ENCODE data around the gene SPINT3. TPM values are rescaled to one million over a fixed set of nuclear protein-coding genes. Genes with fewer than 3 reads are reported as not detected.

The SPINT3 gene
- total RNA-seq, 1 donor, result not detected

DNA sequence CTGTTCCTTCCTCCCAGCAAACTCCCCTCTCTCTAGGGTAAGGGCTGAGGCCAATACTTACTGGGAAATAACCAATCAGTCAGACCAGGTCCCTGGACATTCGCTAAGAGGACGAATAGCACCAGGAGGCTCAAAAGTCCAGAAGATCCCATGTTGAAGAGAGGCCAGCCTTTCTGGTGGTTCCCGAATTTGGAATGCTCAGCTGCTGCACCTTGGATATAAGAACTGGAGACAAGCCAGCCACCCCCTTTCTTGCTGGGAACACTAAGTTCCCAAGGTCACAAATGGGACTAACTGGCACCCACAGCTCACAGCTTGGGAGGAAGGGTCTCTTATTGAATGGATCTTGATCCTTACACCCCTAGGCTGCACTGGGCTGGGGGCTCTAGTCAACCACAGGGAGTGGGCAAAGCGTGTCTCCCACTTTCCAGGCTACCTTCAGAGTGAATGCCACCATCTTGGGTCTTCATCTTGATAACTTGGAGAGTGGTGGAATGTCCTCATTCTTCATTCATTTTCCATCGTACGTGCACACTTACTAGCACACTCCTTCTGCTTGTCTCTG is 31.9 kb upstream of the SPINT3 start, which contains the start of gene EPPIN:
EPPIN (minus strand) TSS at position 196 of the 565 bp plus-strand sequence; CDS start at position 152, 44 bp downstream.
- no peak for DNase-seq (ENCODE audit: low read depth)
- TF ChIP-seq, protein P1, sequence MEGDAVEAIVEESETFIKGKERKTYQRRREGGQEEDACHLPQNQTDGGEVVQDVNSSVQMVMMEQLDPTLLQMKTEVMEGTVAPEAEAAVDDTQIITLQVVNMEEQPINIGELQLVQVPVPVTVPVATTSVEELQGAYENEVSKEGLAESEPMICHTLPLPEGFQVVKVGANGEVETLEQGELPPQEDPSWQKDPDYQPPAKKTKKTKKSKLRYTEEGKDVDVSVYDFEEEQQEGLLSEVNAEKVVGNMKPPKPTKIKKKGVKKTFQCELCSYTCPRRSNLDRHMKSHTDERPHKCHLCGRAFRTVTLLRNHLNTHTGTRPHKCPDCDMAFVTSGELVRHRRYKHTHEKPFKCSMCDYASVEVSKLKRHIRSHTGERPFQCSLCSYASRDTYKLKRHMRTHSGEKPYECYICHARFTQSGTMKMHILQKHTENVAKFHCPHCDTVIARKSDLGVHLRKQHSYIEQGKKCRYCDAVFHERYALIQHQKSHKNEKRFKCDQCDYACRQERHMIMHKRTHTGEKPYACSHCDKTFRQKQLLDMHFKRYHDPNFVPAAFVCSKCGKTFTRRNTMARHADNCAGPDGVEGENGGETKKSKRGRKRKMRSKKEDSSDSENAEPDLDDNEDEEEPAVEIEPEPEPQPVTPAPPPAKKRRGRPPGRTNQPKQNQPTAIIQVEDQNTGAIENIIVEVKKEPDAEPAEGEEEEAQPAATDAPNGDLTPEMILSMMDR (IDR thresholded peaks at IDR 0.05; ENCODE audit: insufficient read depth, low read depth, low read length), result no peak
- no peak within 1 kb of the TSS for H3K4me3 ChIP-seq (ENCODE audit: low read depth, low read length)

DNA sequence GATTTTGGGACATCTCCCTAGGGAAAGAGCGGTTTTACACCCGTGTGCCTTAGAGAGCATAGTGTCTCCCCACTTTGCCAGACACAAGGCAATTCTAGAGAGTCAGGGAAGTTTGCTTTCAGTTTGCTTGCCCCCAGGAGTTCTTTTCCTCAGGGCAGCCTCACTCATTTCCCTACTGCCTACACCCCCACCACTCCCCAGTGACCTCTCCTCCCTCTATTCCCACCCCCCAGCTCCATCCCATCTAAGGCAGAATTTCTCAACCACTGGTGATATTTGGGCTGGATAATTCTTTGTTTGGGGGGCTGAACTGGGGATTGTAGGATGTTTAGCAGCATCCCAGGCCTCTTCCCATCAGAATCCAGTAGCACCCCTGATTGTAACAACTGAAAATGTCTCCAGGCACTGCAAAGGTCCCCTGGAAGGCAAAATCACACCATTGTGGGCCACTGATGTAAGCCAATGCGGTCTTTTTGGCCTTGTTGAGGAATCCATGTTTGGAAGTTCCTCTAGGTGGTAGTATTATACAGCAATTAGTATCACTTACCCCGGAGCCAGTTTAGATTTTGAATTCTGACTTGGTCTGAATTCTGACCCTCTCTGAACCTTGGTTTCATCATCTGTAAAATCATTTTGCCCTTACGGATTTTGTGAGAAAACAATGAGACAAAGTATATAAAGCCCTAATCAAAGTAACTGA is 30.5 kb upstream of the SPINT3 start:
- no peak overlapping the region for H3K4me3 ChIP-seq (ENCODE audit: low read depth, low read length)
- DNase-seq (ENCODE audit: low read depth), result peak; percentile 51
- TF ChIP-seq, protein P1 (IDR thresholded peaks at IDR 0.05; ENCODE audit: insufficient read depth, low read depth, low read length), result peak; percentile 57

DNA sequence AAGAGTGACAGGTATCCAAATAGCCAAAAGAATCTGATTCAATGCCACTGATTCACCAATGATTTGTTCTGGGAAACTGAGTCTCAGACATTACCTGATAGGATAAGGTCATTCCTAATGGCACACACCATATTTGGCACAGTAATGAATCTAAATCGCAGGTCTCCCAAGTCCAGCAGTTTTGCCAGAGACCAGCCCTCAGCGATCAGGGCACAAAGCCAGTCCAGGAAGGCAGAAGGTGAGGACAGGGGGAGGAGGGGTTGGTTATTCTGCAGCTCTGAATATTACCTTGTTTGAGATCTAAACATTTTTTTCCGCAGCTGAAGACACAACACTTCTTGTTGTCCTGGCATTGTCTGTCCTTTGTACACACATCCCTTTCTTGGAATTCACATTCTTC is 29.9 kb upstream of the SPINT3 start:
- no peak for DNase-seq (ENCODE audit: low read depth)
- H3K4me3 ChIP-seq (ENCODE audit: low read depth, low read length), result no peak overlapping the region
- TF ChIP-seq, protein P1 (IDR thresholded peaks at IDR 0.05; ENCODE audit: insufficient read depth, low read depth, low read length), result no peak

DNA sequence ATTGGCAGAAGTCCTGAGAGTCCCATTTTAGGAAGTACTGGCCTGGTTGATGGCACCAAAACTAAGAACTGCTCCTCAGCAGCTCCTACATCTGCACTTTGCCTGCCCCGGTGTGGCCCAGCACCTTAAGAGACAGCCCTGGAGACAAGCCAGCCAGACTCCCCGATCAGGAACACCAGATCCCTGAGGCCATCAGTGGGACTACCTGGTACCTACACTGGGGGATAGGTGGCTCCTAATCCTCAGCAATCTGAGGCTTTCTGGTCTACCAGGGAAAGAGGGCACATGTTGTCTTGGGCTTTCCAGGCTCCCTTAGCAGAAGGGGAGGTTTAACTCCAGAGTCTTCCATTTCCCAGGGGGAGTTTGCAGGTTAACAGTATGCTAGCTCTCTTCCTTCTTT is 24.0 kb upstream of the SPINT3 start, which contains the start of gene WFDC6:
WFDC6 (minus strand) TSS at position 101 of the 400 bp plus-strand sequence; CDS start at position 26, 75 bp downstream.
- TF ChIP-seq, protein P1 (IDR thresholded peaks at IDR 0.05; ENCODE audit: insufficient read depth, low read depth, low read length), result no peak
- no peak within 1 kb of the TSS for H3K4me3 ChIP-seq (ENCODE audit: low read depth, low read length)
- no peak for DNase-seq (ENCODE audit: low read depth)

DNA sequence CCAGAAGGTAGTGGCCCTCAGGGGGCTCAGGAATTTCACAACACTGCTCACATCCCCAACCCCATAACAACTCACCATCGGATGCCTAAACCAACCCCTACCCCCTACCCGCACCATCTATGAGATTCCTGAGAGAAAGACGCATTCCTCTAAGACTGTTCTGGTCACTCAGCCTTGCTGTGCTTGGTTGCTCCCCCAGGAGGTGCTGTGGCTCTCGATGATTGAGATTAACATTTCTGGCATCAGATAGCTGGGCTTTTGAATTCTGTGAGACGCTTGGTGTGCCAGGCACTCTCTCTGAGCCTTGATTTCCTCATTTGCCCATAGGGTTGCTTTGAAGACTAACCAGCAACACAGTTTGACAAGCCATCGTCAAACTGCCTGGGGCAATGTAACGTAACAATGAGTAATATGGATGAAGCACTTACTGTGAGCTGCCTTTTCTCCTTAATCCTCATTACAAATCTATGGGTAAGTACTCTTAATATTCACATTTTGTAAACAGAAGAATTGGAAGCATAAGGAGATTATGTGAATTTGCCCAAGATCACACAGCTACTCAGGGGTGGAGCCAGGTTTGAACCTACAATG is 22.9 kb upstream of the SPINT3 start:
- no peak overlapping the region for H3K4me3 ChIP-seq (ENCODE audit: low read depth, low read length)
- TF ChIP-seq, protein P1 (IDR thresholded peaks at IDR 0.05; ENCODE audit: insufficient read depth, low read depth, low read length), result no peak
- DNase-seq (ENCODE audit: low read depth), result no peak

DNA sequence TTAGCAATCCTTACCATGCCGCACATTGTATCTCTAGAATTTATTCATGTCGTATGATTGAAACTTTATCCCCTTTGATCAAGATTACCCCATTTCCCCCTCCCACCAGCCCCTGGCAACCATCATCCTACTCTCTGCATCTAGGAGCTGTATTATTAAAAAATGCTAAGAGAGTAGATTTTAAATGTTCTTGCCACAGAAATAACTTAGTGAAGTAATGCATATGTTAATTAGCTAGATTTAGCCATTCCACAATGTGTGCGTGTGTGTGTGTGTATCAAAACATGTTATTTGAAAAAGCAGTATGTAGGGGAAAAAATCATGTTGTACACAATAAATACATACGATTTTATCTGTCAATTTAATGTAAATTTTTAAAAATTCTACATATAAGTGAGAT is 11.9 kb upstream of the SPINT3 start:
- DNase-seq (ENCODE audit: low read depth), result no peak
- TF ChIP-seq, protein P1 (IDR thresholded peaks at IDR 0.05; ENCODE audit: insufficient read depth, low read depth, low read length), result no peak
- H3K4me3 ChIP-seq (ENCODE audit: low read depth, low read length), result no peak overlapping the region

All from fibroblast of villous mesenchyme (primary cell).